Activated gamma-delta T cell treated with Interleukin-2 at 50 U/mL for 16 hours (primary cell): ENCODE results near the gene LRRIQ1.
"Not testable (repeated sequence)": the region's sequence is repeated elsewhere in the genome, so short reads cannot be mapped to it uniquely, and the experiment has no call there.

ENCODE experiments used
- DNase-seq: peaks from one replicate; pipeline ENCODE4 v3.0.0-alpha.2; 2020

Gene LRRIQ1, protein sequence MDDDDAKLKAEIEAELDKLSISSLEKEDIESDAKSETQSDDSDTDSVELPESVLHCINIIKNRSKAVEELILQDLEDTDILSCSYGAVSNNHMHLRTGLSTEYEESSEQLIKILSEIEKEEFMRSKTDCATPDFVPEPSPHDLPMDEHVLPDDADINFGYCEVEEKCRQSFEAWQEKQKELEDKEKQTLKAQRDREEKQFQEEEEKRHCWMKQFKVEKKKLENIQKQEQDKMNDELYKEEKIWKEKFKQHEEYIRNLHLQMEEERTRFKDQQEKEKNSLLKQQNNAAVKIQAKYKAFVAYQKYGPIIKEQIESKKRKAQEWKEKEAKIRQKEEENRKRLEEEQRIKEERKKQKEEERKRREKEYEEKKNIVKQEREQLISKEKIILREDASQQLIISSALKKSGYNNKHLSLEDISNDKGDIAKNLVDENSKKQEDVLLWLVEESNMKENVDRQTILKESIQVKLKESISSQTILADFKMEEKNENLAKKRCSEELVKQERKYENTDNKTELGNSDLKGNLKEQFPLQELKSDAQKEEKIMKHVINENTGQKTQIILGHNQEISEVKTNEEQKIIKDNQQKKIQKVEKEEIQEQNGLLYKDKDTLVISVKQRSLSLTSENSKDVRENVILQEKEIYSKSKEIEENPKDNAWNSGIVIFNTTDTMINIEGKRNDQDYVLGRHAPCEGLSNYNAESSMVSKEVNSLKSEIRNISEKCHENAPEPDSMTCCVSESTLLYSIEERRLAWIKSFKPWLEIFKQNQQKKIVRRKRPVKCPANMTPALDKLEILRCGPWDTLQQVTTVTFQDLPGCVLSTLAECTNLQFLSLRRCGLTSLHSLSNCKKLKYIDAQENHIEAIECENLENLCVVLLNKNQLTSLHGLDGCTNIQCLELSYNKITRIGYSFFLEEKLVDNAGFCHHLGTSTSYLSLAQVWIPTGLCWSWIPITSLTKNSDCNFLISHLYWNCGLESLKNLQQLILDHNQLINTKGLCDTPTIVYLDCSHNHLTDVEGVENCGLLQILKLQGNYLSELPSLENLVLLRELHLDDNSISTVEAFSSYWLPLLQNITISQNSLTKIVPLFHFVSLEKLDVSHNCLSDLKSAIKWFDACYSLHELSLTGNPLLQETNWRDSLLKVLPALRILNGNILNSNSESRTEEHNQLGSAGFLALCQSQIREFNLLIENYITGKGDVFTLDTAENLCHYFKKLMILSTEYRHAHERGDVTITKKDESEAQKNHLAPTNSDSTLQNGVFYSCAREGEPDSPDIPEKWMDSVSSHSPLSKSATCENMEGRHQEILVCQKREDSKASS (N-terminal part only)

DNA sequence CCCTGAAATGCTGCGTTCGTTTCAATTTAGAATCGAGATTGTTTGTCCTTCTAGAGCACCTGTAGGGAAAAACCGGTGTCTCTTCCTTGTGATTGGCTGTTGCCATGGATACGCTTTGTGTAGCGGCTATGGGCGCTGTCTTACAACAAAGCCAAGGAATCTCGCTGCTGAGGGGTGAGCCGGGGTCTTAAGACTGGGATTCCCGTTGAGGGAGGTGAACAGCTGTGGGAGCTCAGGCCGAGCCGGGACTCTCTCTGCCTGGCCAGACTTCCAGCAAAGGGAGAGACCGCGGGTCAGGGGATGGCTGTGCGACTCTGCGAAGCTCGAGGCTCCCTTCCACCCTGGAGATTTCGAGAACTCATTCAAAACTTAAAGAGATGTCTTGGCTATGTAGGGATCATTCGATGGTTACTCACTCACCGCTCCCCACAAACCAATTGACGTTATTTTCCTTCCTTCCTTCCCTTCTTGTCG lies at the start of gene LRRIQ1, which contains the start of gene TSPAN19:
LRRIQ1 (plus strand) TSS at position 118 of the 474 bp plus-strand sequence. CDS start 1,826 bp downstream, outside the sequence.
TSPAN19 (minus strand) TSS at position 44 of the 474 bp plus-strand sequence. CDS start 6,331 bp downstream, outside the sequence.
- DNase-seq: no peak

DNA sequence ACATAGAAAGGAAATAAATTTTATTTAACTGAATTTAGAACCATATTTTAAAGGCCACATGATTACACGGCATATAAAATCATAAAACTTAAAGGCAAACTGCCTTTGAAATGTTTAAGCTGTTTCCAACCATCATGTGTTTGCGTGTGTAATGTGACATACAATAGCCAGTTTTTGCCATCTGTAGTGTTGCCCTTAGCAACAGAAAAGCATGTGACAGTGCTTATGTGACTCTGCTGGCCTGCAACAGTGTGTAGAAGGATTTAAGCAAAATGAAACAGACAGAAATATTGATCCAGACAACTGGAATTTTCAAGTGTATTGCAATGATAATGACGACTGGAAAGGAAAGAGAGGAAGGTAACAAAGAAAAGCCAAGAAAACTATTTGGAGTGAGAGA lies 49.6 kb upstream of the LRRIQ1 start:
- no peak for DNase-seq

DNA sequence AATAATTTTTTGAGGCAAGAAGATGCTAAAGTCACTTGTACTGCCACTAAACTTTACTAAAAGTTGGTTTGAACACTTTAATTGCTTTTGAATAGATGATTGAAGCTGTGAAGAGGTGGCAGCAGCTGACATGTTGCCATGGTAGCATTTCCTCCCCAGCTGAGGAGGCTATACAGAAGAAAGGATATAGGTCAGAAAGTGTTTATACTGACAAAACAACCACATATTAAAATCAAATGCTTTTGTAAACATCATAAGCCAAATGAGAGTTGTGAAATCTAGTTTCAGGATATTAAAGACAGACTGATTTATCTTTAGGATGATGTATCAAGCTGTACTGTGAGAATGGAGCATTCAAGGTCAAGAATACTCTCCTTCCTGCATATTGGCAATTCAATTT lies 41.7 kb upstream of the LRRIQ1 start:
- DNase-seq: no peak

GRCh38 chr12:84995641-84996040 lies 40.5 kb upstream of the LRRIQ1 start:
- no peak for DNase-seq

DNA sequence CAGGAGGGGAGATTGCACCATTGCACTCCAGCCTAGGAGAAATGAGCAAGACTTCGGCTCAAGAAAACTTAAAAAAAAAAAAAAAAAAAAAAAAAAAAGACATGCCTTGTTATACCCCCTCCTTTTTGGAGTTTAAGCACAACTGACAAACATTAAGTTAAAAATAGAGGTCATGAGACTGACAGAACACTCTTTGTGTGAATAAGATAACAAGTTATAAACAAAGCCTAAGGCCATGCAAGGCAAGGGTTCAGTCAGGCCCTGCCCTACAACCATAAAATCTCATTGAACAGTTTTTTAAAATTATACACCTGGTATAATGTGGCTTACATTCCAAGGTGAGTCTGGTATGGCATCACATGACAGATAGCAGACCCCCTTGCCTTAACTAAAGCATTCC lies 39.4 kb upstream of the LRRIQ1 start:
- DNase-seq: no peak

GRCh38 chr12:84998341-84998740 lies 37.8 kb upstream of the LRRIQ1 start:
- DNase-seq: no peak

DNA sequence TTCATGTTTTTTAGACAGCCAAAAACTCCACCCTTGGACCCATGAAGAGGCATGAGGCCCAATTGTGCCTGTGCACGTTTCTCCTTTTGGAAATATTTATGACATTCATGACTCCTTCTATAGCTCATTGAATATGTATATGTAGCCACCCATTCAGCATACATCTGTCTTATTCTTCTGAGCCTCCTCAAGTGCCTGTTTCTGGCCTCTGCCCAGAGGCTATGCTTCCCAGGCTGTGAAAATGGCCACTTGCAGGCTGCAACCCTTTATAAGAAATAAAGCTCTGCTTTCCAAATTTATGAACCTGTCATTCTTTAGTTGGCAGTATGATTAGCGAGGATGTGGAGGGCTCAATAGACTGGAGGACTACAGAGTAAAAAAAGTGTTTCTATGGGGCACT lies 35.4 kb upstream of the LRRIQ1 start:
- no peak for DNase-seq

GRCh38 chr12:85002778-85003296 lies 33.3 kb upstream of the LRRIQ1 start:
- no peak for DNase-seq

- no peak for DNase-seq
These were observed 31.9 kb upstream of the LRRIQ1 start for GRCh38 chr12:85004204-85004603.

DNA sequence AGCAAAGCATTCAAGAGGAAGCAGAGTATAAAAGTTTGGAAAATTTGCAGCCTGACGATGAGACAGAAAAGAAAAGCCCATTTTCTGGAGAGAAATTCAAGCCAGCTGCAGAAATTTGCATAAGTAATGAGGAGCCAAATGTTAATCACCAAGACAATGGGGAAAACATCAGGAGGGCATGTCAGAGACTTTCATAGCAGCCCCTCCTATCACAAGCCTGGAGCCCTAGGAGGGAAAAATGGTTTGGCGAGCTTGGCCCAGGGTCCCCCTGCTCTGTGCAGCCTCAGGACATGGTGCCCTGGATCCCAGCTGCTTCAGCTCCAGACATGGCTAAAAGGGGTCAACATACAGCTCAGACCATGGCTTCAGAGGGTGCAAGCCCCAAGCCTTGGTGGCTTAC lies 31.1 kb upstream of the LRRIQ1 start:
- not testable (repeated sequence) for DNase-seq

- DNase-seq: no peak
These were observed 30.5 kb upstream of the LRRIQ1 start for GRCh38 chr12:85005615-85006014.

DNA sequence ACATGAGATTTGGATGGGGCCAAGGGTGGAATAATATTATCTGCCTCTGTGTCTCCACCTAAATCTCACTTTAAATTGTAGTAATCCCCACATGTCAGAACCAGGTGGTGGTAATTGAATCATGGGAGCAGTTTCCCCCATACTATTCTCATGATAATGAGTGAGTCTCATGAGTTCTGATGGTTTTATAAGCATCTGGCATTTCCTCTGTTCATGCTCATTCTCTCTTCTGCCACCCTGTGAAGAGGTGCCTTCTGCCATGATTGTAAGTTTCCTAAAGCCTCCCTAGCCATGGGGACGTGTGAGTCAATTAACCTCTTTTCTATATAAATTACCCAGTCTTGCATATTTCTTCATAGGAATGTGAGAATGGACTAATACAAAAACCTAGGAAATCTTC lies 29.9 kb upstream of the LRRIQ1 start:
- DNase-seq: no peak

DNA sequence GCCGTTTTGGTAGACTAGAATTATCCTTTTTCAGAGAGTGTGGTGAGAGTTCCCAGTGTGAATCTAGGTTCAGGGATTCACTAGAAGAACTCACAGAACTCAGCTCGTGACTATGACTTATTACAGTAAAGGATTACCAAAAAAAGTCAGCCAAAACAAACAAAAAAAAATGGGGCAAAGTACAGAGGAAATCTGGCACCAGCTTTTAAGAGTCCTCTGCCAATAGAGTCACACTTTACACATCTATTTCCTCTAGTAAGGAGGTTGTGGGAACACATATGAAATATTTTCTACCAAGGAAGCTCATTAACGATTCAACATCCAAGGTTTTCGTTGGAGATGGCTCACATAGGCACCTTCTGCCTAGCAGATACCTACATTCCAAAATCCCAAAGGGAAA lies 28.3 kb upstream of the LRRIQ1 start:
- DNase-seq: no peak

DNA sequence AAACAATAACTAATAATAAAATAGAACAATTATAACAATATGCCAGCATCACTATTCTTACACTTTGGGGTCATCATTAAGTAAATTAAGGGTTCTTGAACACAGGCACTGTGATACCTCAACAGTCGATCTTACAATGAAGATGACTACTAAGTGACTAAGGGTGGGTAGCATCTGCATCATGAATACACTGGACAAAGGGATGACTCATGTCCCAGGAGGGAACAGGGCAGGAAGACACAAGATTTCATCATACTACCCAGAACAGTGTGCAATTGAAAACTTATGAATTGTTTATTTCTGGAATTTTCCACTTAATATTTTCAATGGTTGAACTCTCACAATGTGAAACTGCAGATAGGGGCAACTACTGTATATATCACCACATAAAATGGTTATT lies 19.7 kb upstream of the LRRIQ1 start:
- DNase-seq: no peak

DNA sequence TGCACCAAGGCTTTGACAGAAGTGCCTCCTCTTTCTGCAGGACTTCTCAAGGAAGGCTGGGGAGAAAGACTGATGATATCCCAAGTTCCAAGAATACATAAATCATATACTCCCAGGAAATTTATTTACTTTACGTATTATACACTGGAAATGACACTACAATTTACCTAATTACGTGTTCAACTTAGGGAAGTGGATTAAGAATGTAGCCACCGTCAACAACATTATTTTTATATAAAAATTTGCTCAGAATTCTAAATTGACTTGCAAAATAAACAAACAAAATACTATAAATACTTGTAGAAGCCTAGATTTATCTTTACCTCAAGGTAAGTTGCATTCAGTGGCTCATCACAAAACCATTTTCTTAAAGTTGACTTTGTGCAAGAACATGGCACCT lies 19.0 kb upstream of the LRRIQ1 start:
- no peak for DNase-seq

- DNase-seq: no peak
These were observed 18.5 kb upstream of the LRRIQ1 start for GRCh38 chr12:85017618-85018017.

- DNase-seq: no peak
These were observed 18.1 kb upstream of the LRRIQ1 start for GRCh38 chr12:85018098-85018497.

- no peak for DNase-seq
These were observed 6.7 kb upstream of the LRRIQ1 start for GRCh38 chr12:85029456-85029855.

- no peak for DNase-seq
These were observed 582 bp downstream of the LRRIQ1 start for GRCh38 chr12:85036733-85037132.

DNA sequence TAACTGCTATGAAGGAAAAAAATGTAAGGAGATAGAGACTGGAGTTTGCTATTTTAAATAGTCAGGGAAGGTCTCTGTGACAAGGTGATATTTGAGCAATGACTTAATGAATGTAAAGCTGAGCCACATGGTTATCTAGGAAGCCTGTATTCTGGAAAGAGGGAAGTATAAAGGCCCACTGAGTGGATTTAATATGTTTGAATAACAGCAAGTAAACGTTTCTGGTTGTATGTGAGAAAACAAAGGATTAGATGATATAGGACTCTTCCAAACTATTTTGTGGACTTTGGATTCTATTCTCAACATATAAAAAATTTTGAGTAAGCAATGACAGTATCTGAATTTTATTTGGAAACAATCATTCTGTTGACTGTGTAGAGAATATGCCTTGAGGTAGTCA lies 5.2 kb downstream of the LRRIQ1 start:
- DNase-seq: no peak

DNA sequence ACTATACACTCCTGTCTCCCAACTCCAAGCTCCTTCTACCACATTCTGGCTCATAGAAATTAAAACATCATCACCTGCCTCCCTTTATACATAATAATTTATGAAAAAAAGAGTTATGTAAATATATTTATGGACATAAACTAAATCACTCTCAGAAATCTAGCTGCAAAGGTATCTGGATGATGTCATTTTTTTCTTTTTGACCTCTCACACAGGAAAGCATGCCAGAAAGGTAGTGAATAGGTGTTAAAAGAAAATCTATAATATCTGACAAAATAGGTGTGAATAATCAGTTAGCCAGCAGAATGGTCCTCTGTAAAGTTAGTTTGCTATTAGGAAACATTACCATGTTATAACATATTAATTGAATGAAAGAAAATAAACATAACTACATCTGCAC lies 7.7 kb downstream of the LRRIQ1 start:
- no peak for DNase-seq

DNA sequence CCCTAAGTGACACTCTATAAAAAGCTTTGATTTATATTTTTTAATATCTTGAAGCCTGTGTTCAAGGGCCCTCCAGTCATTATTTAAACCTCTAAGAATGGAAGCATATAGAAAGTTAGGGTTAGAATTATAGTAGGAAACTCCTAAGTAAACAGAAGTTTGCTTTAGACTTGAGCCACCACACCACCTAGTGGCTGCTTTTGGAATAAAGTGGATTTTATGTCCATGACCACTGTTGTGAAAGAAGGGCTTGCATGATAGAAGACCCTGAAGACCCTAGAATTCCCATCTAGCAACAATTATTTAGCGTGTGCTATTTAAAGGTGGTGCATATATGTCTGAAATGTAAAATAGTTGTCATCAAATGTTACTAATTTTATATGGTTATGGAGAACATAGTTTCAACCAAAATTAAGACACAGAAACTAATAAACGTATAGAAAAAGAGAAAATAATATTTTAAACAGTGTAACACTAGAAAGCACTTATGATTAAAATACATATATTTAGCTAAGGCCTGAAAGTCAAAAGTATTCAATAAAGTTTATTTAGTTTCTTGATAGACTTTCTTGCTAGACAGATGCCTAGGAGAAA lies 21.3 kb downstream of the LRRIQ1 start:
- DNase-seq: no peak
